ENCODE results near the gene TPPP2. TPM values are rescaled to one million over a fixed set of nuclear protein-coding genes. Genes with fewer than 3 reads are reported as not detected.

The TPPP2 gene
- total and polyA plus RNA-seq, 4 donors, result 1.5 to 5.9 (median 1.6) TPM

Other genes starting within 250 kb of the TPPP2 start
- gene RNASE6, start 248.9 kb upstream of the TPPP2 start, total RNA-seq, result 1 to 10 TPM; 3.9 to 4.6 TPM
- gene RNASE6, start 248.9 kb upstream of the TPPP2 start, polyA plus RNA-seq, result 1 to 10 TPM; 3.2 to 7.0 TPM
- gene RNASE1, start 227.4 kb upstream of the TPPP2 start, total RNA-seq, result 10 to 100 TPM in 1 of 2 donors, 1 to 10 TPM in 1; 5.8 to 11.7 TPM
- gene RNASE1, start 227.4 kb upstream of the TPPP2 start, polyA plus RNA-seq, result 10 to 100 TPM; 32.6 to 37.9 TPM
- gene RNASE3, start 138.8 kb upstream of the TPPP2 start, total RNA-seq, result 10 to 100 TPM in 1 of 2 donors, not detected in 1; 12.2 TPM
- under 1 TPM in 1 of 2 donors, not detected in 1; 0.52 TPM for gene RNASE3, start 138.8 kb upstream of the TPPP2 start, polyA plus RNA-seq
- gene RNASE2, start 74.7 kb upstream of the TPPP2 start, total RNA-seq, result 10 to 100 TPM in 1 of 2 donors, under 1 TPM in 1; 0.59 to 27.0 TPM
- 1 to 10 TPM; 2.9 to 5.7 TPM for gene RNASE2, start 74.7 kb upstream of the TPPP2 start, polyA plus RNA-seq
- gene METTL17, start 40.2 kb upstream of the TPPP2 start, total RNA-seq, result 10 to 100 TPM; 31.0 to 64.8 TPM
- gene METTL17, start 40.2 kb upstream of the TPPP2 start, polyA plus RNA-seq, result 10 to 100 TPM; 35.9 to 58.6 TPM
- gene SLC39A2, start 30.9 kb upstream of the TPPP2 start, total RNA-seq, result under 1 TPM in 1 of 2 donors, not detected in 1; 0.08 TPM
- under 1 TPM in 1 of 2 donors, not detected in 1; 0.05 TPM for gene SLC39A2, start 30.9 kb upstream of the TPPP2 start, polyA plus RNA-seq
- 100 to 1,000 TPM; 107 to 191 TPM for gene NDRG2, start 5.2 kb upstream of the TPPP2 start, total RNA-seq
- gene NDRG2, start 5.2 kb upstream of the TPPP2 start, polyA plus RNA-seq, result 100 to 1,000 TPM in 1 of 2 donors, 10 to 100 TPM in 1; 72.9 to 156 TPM
- gene RNASE13, start 4.6 kb downstream of the TPPP2 start, total RNA-seq, result under 1 TPM; 0.05 to 0.08 TPM
- not detected for gene RNASE13, start 4.6 kb downstream of the TPPP2 start, polyA plus RNA-seq
- gene RNASE7, start 12.1 kb downstream of the TPPP2 start, total RNA-seq, result under 1 TPM in 1 of 2 donors, not detected in 1; 0.33 TPM
- gene RNASE7, start 12.1 kb downstream of the TPPP2 start, polyA plus RNA-seq, result under 1 TPM; 0.11 to 0.12 TPM
- not detected for gene RNASE8, start 27.6 kb downstream of the TPPP2 start, total RNA-seq
- not detected for gene RNASE8, start 27.6 kb downstream of the TPPP2 start, polyA plus RNA-seq
- gene ARHGEF40, start 40.1 kb downstream of the TPPP2 start, total RNA-seq, result 10 to 100 TPM; 19.8 to 42.5 TPM
- 10 to 100 TPM in 1 of 2 donors, 1 to 10 TPM in 1; 9.3 to 14.0 TPM for gene ARHGEF40, start 40.1 kb downstream of the TPPP2 start, polyA plus RNA-seq
- gene ZNF219, start 68.4 kb downstream of the TPPP2 start, total RNA-seq, result 1 to 10 TPM; 4.7 to 6.2 TPM
- 10 to 100 TPM in 1 of 2 donors, 1 to 10 TPM in 1; 1.3 to 10.5 TPM for gene ZNF219, start 68.4 kb downstream of the TPPP2 start, polyA plus RNA-seq
- under 1 TPM; 0.19 to 0.25 TPM for gene TMEM253, start 70.8 kb downstream of the TPPP2 start, total RNA-seq
- under 1 TPM in 1 of 2 donors, not detected in 1; 0.14 TPM for gene TMEM253, start 70.8 kb downstream of the TPPP2 start, polyA plus RNA-seq
- gene OR5AU1, start 125.8 kb downstream of the TPPP2 start, total RNA-seq, result not detected
- gene OR5AU1, start 125.8 kb downstream of the TPPP2 start, polyA plus RNA-seq, result not detected
- gene HNRNPC, start 239.2 kb downstream of the TPPP2 start, total RNA-seq, result 100 to 1,000 TPM; 286 to 384 TPM
- gene HNRNPC, start 239.2 kb downstream of the TPPP2 start, polyA plus RNA-seq, result 100 to 1,000 TPM; 119 to 254 TPM
- gene RPGRIP1, start 249.9 kb downstream of the TPPP2 start, total RNA-seq, result 1 to 10 TPM in 1 of 2 donors, under 1 TPM in 1; 0.42 to 1.3 TPM
- under 1 TPM; 0.27 to 0.38 TPM for gene RPGRIP1, start 249.9 kb downstream of the TPPP2 start, polyA plus RNA-seq

Data from liver (tissue), 4 donors.